ENCODE results near the gene ROBO1.
A peak's percentile ranks its signal among the peaks of the same experiment; 100 is the strongest.

ROBO1 gene

GRCh38 chr3:78839693-78840092 is 928.1 kb downstream of the ROBO1 start:
- Mint-ChIP-seq H3K36me3 (ENCODE audit: low read depth) (peaks cover 27% of the 10 kb centered on the region), H3K27me3 (ENCODE audit: low read depth, poor library complexity) (no peaks in the 10 kb centered on the region), H3K4me3 (no peak overlapping the region), H3K4me1 (peaks cover 8% of the 10 kb centered on the region), H3K9me3 (no peaks in the 10 kb centered on the region), H3K27ac (peak overlapping the region; percentile 26)
- no peak for TF ChIP-seq CTCF (IDR thresholded peaks at IDR 0.05)
- no peak for DNase-seq

- no peaks in the 10 kb centered on the region for H3K27me3 Mint-ChIP-seq (ENCODE audit: low read depth, poor library complexity)
- peaks cover 27% of the 10 kb centered on the region for H3K36me3 Mint-ChIP-seq (ENCODE audit: low read depth)
- no peaks in the 10 kb centered on the region for H3K9me3 Mint-ChIP-seq
- no peak overlapping the region for H3K4me3 Mint-ChIP-seq
- H3K27ac Mint-ChIP-seq = peak overlapping the region; percentile 46
- H3K4me1 Mint-ChIP-seq = no peaks in the 10 kb centered on the region
- DNase-seq = no peak
- no peak for TF ChIP-seq CTCF (IDR thresholded peaks at IDR 0.05)
These were observed 929.4 kb downstream of the ROBO1 start for GRCh38 chr3:78838362-78838761.

GRCh38 chr3:78834910-78835309 is 932.9 kb downstream of the ROBO1 start:
- H3K9me3 Mint-ChIP-seq = peaks cover 4% of the 10 kb centered on the region

GRCh38 chr3:78832785-78833204 is 935.0 kb downstream of the ROBO1 start:
- Mint-ChIP-seq H3K9me3 (peaks cover 4% of the 10 kb centered on the region), H3K4me3 (no peak overlapping the region), H3K27ac (no peak overlapping the region), H3K27me3 (ENCODE audit: low read depth, poor library complexity) (no peaks in the 10 kb centered on the region), H3K4me1 (no peaks in the 10 kb centered on the region), H3K36me3 (ENCODE audit: low read depth) (peaks cover 26% of the 10 kb centered on the region)
- DNase-seq = no peak
- no peak for TF ChIP-seq CTCF (IDR thresholded peaks at IDR 0.05)

More at GRCh38 chr3:78834910-78835309, 932.9 kb downstream of the ROBO1 start:
- no peak overlapping the region for H3K27ac Mint-ChIP-seq
- no peak for TF ChIP-seq CTCF (IDR thresholded peaks at IDR 0.05)
- no peaks in the 10 kb centered on the region for H3K27me3 Mint-ChIP-seq (ENCODE audit: low read depth, poor library complexity)
- no peak overlapping the region for H3K4me3 Mint-ChIP-seq
- no peaks in the 10 kb centered on the region for H3K4me1 Mint-ChIP-seq
- DNase-seq = no peak
- peaks cover 33% of the 10 kb centered on the region for H3K36me3 Mint-ChIP-seq (ENCODE audit: low read depth)

- no peaks in the 10 kb centered on the region for H3K27me3 Mint-ChIP-seq (ENCODE audit: low read depth, poor library complexity)
- peaks cover 24% of the 10 kb centered on the region for H3K36me3 Mint-ChIP-seq (ENCODE audit: low read depth)
- DNase-seq = no peak
- H3K9me3 Mint-ChIP-seq = peaks cover 4% of the 10 kb centered on the region
- TF ChIP-seq CTCF (IDR thresholded peaks at IDR 0.05) = no peak
- no peaks in the 10 kb centered on the region for H3K4me1 Mint-ChIP-seq
- H3K27ac Mint-ChIP-seq = no peak overlapping the region
- no peak overlapping the region for H3K4me3 Mint-ChIP-seq
These were observed 936.3 kb downstream of the ROBO1 start for GRCh38 chr3:78831446-78831972.

- no peak overlapping the region for H3K4me3 Mint-ChIP-seq
- no peak for TF ChIP-seq CTCF (IDR thresholded peaks at IDR 0.05)
- peaks cover 4% of the 10 kb centered on the region for H3K9me3 Mint-ChIP-seq
- no peak for DNase-seq
- peaks cover 23% of the 10 kb centered on the region for H3K36me3 Mint-ChIP-seq (ENCODE audit: low read depth)
- no peaks in the 10 kb centered on the region for H3K27me3 Mint-ChIP-seq (ENCODE audit: low read depth, poor library complexity)
- H3K27ac Mint-ChIP-seq = peak overlapping the region; percentile 62
- H3K4me1 Mint-ChIP-seq = no peaks in the 10 kb centered on the region
These were observed 937.3 kb downstream of the ROBO1 start for GRCh38 chr3:78830470-78830869.
